NCI-H1417 (cell line): ENCODE data around the gene CRYL1.

Experiments used
- DNase-seq, 3 experiments: peaks; one replicate each; lab custom pipeline; 2025; lab: John Stamatoyannopoulos, UW

Gene CRYL1

GRCh38 chr13:20370815-20371421, 154.7 kb downstream of the CRYL1 start:
- no peak for DNase-seq

DNA sequence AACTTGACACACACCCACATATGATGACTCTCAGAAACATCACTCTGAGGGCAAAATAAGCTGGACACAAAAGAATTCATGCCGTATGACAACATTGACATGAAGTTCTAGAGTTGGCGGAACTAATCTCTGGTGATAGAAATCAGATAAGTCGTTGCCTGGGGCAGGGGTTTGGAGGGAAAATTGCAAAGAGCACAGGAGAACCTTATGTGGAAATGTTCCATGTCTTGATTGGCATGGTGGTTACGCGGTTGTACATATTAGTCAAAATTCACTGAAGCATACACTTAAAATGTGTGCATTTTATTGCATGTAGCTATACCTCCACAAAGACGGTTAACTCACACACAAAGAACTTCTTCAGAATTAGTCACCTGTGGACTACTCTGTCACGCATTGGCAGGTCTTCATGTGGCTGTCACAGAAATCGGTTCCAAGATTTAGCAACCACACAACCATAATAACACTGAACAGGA, 155.7 kb downstream of the CRYL1 start:
- DNase-seq: no peak

GRCh38 chr13:20366056-20366455, 159.6 kb downstream of the CRYL1 start:
- DNase-seq: no peak

DNA sequence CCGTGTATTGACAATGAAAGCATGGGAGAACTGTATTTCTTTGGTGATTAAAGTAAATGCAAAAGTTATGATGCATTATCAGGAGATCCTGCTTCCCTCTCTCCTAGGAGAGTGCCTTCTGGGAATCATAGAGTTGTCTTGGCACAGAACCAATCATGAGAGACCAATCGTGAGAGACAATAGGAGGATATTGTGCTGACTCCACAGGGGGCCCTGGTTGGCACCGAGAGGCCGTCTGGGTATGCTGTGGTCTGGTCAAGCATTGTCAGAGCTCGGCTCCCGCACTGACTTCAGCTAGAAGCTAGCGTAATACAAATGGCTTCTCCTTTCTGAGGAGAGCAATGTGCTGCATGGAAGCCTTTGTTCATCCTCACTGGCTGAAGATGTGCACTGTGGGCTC, 162.1 kb downstream of the CRYL1 start:
- peak in 2 of 3 experiments; percentile 2 to 45 for DNase-seq

- no peak for DNase-seq
Observed at GRCh38 chr13:20363172-20363571, 162.5 kb downstream of the CRYL1 start.

DNA sequence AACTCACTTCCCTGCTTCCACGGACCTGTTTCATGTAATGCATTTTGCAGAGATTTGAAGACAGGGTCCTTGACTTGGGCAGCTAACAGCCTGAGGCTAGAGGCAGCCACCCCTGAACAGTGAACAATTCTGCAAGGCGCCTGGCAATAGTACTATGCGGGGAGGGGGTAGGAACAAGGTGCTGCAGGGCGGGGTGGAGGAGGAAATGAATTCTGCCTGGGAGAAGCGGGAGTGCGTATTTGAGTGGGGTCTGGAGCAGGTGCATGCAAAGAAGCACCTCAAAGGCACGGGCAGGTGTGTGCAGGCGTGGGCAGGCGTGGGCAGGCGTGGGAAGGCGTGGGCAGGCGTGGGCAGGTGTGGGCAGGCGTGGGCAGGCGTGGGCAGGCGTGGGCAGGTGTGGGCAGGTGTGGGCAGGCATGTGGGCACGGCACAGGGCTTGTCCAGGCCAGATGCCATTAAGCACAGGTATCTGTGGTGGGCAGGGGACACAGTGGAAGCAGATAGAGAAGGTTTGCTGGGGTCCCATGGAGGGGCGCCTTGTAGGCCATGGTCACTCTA, 163.1 kb downstream of the CRYL1 start:
- peak in 1 of 3 experiments; percentile 9 for DNase-seq

DNA sequence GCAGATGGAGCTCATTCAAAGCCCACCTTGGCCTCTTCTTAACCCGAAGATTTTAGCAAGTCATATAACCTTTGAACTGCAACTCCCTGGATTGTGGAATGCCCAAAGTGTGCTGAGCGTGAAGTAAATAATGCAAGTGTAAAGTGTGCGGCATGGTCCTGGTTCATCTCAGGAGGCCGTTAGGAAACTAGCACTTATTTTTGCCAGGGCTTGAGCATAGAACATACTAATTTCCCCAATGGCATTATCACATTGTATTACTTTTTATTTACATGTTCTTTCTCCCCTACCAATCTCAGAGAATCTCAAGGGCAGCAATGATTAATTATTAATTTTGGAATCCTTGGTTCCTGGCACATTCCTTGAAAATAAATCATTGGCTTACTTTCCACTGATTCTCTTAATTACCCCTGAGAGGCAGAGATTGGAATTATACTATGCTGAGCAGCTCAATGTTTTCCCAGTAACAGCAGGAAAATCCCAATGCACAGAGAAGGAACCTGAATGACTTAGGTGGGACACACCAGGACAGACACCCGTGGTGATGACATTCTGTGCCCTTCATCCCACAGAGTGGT, 164.7 kb downstream of the CRYL1 start:
- DNase-seq: no peak

GRCh38 chr13:20360041-20360491, 165.6 kb downstream of the CRYL1 start:
- no peak for DNase-seq

DNA sequence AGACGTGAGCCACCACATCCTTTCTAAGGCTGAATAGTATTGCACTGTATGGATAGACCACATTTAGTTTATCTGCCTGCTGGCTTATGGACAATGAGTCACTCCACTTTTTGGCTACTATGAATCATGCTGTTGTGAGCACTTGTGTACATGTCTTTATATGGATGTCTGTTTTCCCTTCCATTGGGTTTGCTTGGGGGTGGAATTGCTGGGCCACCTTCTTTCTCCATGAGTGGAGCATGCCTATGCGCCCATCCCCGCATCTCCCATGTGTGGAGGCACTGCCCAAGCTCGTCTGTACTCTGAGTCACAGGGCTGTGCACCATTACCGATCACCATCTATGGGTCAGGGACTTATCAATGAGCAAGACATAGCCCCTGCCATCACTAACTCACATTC, 166.3 kb downstream of the CRYL1 start:
- DNase-seq: no peak

DNA sequence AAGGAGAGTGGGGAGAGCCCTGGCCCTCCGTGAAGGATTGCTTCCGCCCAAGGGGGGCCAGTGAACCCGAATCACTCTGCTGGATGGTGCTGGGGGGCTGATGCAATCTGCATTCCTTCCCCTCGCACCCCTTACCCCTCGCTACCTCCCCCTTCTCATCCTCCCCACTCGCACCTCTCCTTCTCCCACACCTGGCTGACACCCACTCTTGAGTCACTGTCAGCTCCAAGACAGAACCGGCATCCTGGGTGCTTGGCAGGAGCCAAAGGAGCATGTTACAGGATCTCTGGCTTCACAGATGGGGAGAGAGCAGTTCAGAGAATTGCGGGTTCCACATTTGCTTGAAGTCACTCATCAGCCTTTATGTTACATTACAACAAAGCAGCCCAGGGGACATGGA, 167.6 kb downstream of the CRYL1 start:
- no peak for DNase-seq

- no peak for DNase-seq
Observed at GRCh38 chr13:20356444-20356843, 169.2 kb downstream of the CRYL1 start.

DNA sequence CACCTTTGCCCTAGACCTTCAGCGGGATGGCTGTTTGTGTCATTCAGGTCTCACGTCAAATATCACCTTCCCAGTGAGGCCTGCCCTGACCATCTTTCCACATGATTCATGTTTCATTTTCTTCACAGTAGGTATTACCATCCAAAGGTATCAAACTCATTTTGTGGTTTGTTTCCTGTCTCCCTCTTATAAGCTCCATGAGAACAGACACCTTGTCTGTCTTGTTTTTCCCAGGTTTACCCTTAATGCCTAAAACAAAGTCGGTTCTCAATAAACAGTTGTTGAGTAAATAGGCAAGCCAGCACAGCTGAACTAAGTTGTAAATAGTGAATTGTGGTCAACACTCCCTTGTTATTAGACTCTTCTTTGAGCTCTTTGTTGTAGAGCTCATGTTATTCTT, 170.9 kb downstream of the CRYL1 start:
- DNase-seq: no peak

DNA sequence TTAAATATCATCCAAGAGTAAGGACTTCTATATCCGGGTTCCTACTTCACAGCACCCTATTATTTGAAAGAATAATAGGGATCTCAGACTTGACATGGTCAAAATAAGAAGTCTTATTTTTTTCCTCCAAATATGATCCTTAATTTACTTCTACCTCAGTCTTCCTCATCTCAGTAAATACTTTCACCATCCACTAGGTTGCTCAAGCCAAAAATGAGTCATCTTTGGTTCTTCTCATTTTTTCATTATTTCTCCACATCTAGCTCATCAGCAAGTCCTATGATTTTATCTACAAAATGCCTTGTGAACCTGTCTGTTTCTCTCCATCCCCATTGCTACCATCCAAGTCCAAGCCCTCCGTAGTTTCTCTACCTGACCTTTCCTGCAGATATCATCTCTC, 171.7 kb downstream of the CRYL1 start:
- DNase-seq: no peak
